ENCODE measurements around the gene CKM.
"Not testable (repeated sequence)": the region's sequence is repeated elsewhere in the genome, so short reads cannot be mapped to it uniquely, and the experiment has no call there.

CKM gene

DNA sequence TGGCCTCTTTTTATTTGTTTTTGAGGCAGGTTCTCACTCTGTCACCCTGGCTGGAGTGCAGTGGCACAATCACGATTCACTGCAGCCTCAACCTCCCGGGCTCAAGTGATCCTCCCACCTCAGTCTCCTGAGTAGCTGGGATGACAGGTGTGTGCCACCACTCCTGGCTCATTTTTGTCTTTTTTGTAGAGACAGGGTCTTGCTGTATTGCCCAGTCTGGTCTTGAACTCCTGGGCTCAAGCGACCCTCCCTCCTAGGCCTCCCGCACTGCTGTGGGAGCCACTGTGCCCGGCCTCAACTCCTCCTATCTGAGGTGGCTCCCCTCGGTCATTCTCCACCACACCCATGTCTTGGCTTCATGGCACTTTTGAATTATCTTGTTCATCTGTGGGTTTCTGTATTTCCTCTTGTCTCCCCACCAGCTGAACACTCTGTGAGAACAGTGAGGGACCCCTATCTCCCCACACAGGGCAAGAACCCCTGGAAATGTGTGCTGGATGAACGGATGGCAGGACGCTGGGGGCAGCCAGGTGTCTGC lies 7.9 kb downstream of the CKM start:
- no peak for DNase-seq

DNA sequence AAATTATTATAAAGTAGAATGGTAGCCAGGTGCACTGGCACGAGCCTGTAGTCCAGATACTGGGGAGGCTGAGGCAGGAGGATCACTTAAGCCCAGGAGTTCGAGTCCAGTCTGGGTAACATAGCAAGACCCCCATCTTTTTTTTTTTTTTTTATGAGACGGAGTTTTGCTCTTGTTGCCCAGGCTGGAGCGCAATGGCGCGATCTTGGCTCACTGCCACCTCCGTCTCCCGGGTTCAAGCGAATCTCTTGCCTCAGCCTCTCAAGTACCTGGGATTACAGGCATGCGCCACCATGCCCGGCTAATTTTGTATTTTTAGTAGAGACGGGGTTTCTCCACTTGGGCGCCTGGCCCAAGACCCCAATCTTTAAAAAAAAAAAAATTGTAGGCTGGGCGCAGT lies 10.4 kb downstream of the CKM start:
- not testable (repeated sequence) for DNase-seq

DNA sequence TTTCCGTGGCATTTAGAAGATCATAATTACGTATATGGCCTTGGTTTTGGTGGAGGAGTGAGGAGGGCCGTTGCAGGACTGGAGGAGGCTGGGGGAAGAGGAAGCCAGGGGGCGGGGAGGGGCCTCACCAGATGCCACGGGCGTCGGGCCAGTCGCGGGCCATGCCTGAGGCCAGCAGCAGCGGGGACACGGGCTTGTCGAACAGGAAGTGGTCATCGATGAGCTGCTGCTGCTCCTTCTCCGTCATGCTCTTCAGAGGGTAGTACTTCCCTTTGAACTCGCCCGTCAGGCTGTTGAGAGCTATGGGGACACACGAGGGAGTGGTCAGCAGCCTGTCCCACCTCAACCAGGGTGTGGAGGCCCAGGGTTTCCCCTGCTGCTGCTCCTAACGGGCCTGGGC lies 11.1 kb downstream of the CKM start:
- DNase-seq: no peak

DNA sequence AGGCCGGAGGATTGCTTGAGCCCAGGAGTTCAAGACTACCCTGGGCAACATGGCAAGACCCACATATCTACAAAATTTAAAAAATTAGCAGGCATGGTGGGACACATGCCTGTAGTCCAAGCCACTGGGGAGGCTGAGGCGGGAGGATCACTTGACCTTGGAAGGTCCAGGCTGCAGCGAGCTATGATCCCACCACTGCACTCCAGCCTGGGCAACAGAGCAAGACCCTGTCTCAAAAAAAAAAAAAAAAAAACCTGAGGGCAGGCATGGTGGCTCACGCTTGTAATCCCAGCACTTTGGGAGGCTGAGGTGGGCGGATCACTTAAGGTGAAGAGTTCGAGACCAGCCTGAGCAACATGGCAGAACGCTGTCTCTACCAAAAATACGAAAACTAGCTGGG lies 13.4 kb downstream of the CKM start:
- not testable (repeated sequence) for DNase-seq

DNA sequence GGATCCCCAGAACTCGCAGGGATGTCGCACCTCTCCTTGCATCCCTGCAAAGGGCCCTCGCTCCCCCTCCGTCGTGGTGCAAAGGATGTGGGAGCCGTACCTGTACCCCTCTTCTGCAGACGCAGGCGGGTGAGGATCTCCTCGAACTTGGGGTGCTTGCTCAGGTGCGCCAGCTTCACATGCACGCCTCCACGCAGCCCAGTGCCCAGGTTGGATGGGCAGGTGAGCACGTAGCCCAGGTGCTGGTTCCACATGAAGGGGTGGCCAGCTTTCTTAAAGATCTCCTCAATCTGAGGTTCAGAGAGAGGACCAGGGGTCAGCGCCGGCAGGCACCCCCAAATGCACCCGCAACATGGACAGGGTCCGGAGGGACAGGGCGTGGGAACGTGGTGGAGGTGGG lies 15.3 kb downstream of the CKM start:
- no peak for DNase-seq

DNA sequence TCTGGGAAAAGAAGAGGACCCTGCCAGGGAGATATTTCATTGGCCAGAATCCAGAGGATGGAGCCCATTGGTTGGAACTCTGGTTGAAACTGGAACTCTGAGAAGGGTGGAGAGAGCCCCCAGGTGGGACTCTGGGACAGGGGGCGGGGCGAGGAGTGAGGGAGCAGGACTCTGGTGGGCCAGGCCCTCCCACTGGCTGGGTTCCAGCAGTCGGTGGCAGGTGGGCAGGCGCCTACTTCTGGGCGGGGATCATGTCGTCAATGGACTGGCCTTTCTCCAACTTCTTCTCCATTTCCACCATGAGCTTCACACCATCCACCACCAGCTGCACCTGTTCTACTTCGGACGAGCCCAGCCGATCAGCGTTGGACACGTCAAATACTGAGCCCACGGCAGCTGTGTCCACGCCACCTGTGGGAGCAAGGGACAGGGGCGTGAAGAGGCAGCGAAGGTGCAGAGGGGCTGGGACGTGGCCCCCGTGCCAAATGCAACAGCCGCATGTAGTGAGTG lies 16.1 kb downstream of the CKM start:
- no peak for DNase-seq

DNA sequence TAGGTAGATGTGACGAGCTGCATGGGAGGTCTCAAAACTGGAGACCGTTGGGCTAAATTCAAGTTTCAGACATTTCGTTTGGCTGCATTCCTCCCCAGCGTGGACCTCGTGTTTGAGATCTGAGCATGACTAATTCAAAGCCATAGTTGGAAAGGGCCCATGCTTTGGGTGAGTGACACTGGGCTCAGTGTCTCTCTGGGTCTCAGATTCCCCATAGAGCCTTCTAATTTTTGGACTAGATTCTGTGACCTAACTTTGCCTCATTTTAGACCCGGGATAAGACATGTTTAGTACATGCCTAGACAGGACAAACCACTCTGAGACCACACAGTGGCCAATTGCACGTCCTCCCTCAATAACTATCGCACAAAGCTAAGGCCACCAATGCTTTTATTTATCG lies 16.6 kb downstream of the CKM start:
- DNase-seq: no peak

DNA sequence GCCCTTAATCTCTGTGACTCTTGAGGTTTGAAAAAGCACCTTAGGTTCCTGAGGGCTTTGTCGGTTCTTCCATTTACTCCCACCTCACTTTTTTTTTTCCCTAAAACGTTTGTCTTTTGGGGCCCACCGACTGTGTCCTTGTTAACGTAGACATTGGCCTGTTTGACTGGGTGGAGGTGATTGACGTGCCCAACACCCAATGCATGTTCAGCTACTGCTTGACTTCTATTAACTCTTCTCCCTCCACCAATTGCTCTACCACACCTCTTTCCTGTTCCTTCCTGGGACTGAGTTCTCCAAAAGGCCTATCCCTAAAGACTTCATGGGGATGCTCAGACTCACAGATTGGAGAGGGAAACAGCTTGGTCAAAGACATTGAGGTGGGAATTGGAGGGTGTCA lies 17.3 kb downstream of the CKM start:
- DNase-seq: no peak

DNA sequence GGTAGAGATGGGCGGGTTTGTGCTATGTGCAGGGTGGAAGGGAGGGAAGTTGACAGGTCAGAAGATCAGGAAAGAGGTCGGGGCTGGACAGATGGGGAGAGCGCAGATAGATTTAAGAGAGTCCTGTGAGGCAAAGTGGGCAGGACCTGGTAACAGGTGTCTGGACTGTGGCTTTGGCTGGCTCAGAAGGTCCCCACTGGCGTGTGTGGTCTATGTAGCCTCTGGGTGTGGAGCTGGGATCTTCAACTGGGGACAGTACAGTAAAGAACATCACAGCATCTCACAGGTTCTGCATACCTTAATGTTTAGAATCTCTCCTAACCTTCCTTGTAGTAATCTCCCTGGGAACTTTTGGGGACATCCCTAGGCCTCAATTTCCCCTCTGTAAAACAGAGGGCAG lies 17.7 kb downstream of the CKM start:
- DNase-seq: no peak

DNA sequence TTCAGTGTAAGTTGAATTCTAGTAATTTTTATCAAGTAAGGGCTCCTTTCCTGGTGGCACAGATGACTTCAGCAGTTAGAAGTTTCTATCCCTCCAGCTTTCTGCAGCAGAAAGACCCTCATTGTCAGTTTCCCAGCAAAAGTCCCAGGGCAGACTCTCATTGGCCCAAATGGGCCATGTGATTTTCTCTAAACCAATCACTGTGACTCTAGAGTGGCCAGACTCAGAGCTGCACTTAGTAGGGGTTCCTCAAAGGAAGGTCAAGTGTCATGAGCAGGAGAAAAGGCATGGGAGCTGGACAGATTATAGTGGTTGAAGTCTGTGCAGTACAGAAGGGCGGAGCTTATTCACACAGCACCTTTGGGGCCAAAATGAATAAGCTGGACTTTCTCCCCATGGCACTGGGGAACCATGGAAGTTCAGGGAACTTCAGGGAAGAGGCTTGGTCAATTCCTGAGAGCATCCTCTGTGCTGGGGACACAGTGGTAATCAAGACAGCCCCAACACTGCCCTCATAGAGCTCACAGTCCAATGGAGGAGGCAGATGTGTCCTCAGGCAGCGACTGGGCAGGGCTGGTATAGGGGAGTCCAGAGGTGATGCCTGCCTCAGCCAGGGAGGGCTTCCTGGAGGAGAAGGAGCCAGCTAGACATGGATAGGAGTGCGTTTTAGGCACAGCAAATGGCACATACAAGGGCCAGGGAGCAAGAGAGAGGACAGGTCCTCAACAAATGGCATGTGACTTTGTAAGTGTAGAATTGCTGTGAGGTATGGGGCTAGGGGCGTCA lies 18.3 kb downstream of the CKM start:
- no peak for DNase-seq

DNA sequence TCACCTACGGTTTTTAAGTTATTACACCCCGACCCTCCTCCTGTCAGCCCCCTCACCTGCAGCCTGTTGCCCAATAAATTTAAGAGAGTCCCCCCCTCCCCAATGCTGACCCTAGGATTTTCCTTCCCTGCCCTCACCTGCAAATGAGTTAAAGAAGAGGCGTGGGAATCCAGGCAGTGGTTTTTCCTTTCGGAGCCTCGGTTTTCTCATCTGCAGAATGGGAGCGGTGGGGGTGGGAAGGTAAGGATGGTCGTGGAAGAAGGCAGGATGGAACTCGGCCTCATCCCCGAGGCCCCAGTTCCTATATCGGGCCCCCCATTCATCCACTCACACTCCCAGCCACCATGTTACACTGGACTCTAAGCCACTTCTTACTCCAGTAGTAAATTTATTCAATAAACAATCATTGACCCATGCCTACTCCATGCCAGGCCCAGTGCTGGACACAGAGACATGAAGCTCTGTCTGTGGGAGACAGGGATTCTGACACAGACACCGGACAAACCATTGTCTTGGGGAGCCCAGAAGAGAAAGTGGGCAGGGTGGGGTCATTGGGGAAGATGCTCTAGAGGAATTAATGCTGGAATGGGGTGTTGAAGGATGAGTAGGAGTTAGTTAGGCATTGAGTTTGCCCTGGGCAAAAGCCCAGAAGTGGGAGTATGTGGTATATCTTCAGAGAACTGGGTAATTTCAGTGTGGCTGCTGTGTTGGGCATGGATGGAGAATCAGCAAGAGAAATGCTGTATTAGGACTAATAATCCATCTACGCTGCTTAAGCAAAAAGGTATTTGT lies 19.2 kb downstream of the CKM start:
- DNase-seq: no peak

DNA sequence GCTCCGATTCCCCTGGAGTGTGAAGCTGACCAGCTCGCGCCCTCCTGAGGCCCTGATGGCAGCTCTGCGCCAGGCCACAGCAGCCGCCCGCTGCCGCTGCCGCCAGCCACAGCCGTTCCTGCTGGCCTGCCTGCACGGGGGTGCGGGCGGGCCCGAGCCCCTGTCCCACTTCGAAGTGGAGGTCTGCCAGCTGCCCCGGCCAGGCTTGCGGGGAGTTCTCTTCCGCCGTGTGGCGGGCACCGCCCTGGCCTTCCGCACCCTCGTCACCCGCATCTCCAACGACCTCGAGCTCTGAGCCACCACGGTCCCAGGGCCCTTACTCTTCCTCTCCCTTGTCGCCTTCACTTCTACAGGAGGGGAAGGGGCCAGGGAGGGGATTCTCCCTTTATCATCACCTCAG lies 20.3 kb downstream of the CKM start:
- DNase-seq: no peak

DNA sequence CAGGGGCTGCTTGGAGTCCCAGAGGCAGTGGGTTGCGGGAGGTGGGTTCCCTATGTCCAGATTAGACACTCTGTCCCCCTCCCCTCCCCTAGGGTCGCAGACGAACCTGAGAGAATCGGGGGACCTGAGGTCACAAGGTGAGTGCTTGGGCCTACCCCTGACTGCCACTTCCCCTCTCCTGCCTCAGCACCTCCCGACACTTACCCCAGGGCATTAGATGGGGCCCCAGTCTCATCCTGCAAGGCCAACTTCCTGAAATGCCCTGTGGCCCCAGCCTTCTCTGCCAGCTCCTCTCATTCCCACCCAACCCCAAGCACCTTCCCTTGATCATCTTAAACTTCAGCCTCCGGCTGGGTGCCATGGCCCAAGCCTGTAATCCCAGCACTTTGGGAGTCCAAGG lies 23.0 kb downstream of the CKM start:
- DNase-seq: no peak

DNA sequence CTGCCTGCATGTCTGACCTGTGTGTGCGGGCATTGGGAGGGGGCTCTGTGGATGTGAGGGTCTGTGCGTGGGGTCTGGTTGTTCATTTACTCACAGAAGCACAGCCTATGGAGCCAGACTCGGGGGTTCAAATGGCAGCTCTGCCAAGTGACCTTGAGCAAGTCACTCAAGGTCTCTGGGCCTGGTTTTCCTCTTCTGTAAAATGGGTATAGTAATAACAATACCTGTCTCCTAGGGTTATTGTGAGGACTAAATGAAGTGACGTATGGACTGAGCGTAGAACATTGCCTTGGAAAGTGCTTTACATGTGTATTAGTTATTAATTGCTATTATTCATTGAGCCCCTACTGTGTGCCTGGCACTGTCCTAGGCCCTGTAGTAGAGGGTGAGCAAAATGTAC lies 24.4 kb downstream of the CKM start:
- no peak for DNase-seq

DNA sequence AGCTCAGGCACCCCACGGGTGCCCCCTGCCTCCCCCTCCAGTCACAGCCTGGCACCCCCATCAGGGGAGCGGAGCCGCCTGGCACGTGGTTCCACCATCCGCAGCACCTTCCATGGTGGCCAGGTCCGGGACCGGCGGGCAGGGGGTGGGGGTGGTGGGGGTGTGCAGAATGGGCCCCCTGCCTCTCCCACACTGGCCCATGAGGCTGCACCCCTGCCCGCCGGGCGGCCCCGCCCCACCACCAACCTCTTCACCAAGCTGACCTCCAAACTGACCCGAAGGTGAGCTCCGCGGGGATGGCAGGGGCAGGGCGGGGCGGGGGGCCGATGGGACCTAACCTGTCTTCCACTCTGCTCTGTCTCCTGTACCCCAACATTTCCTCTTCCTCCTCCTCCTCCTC lies 25.0 kb downstream of the CKM start:
- DNase-seq: no peak

DNA sequence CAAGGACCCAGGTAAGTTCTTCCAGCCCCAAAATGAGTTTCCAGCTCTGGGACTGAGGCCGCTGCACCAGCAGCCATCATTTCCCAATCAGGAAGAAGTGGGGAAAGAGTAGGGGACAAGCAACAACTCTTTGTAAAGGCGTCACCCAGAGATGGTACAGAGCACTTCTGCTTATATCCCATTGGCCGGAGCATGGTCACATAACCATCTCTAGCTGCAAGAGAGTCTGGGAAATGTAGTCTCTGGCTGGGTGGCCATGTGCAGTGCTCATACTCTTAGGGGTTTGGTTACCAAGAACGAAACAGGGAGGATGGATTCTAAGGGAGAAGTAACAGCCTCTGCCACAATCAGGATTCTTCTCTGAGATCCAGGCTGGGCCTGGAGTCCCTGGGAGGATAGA lies 26.3 kb downstream of the CKM start:
- DNase-seq: no peak

DNA sequence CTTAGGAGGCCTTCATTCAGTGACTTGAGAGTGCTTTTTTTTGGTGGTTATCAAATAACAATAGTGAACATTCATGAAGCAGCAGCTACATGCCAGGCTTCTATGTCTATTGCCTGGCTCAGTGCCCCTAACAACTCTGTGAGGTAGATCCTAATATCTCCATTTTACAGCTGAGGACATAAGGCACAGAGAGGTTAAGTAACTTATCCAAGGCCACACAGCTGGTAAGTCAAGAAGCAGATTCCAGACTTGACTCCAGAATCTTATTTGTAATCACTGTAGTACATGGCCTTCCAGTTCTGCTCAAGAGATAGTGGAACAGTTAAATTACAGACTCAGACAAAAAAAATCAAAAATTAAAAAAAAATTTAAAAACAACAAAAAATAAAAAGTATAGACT lies 26.8 kb downstream of the CKM start:
- no peak for DNase-seq

DNA sequence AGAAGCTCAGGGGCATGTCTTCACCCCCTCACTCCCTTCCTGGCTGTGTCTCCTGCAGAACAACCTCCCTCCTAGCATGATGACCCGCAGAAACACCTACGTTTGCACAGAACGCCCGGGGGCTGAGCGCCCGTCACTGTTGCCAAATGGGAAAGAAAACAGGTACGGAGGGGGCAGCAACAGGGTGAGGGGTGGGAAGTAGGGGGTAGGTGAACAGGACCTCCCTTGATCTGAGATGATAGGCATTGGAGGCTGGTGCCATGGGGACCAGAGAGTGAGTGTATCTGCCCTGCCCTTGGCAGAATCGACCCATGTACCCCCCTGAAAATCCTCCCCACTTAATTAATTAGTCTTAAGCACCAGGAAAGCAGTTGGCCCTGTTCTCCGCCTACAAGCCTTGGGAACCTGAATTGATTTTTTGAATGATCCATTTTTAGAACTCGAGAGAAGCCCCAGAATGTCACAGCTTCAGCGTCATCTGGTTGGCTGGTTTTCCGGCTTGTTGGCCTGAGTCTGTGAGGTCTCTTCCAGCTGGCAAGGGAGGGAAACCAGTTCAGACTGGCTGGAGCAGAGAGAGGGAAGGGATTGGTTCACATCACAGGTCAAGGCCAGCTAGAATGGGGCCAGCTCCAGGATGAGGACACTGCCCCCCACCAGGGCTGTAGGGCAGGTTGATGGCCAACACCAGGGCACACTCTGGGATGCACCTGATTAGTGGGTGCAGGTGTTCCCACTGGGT lies 28.2 kb downstream of the CKM start:
- no peak for DNase-seq

DNA sequence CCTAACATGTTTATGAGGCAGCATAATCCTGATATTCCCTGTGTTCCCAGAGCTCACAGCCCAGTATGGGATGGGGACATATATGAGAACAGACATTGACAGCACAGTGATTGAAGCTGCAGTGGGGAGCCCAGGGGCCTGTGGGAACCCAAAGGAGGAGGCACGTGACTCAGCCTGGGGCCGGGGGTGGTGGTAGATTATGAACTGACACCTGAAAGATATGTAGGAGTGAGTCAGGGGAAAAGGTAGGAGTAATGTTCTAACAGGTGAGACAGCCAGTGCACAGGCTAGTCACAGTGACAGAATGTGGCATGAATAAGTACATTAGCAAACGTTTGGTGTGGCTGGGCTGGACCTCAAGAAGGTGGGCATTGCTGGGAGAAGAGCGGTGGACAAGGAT lies 29.0 kb downstream of the CKM start:
- DNase-seq: peak in 1 of 2 donors; percentile 13

DNA sequence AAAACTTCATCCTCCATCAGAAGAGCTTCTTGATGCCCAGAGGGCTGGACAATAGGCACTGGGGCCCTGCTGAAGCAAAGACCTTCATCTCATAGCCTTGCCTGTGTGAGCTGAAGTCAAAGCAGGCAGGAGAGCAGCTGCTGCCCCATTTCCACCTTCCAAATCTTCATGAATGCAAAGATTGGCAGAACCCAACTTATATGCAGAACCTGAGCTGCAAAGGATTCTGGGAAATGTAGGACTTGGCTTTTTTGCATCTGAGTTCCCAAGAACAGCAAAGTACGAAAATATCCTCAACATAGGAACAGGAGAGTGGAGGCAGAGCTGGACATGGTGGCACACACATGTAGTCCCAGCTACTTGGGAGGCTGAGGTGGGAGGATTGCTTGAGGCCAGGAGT lies 30.8 kb downstream of the CKM start:
- no peak for DNase-seq

DNA sequence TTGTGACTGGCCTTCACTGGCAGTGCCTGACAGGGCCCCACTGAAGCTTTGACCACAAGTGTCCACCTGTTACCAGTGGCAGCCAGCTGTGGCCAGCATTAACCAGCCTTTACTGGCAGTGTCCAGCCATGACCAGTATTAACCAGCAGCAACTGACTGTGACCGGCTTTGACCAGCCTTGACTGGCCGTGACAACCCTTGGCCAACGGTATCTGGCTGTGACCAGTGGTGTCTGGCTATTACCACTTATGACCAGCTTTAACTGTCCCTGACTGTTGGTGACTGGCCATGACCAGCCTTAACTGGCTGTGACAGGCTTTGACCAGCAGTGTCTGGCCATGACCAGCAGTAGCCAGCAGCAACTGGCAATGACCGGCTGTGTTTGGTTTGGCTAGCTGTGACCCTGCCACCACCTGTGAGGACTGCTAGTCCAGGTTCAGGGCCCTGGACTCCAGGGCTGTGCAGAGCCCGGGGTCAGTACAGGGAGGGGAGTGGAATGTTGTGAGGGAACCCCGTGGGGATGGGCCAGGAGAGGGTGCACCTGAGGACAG lies 32.2 kb downstream of the CKM start:
- no peak for DNase-seq

DNA sequence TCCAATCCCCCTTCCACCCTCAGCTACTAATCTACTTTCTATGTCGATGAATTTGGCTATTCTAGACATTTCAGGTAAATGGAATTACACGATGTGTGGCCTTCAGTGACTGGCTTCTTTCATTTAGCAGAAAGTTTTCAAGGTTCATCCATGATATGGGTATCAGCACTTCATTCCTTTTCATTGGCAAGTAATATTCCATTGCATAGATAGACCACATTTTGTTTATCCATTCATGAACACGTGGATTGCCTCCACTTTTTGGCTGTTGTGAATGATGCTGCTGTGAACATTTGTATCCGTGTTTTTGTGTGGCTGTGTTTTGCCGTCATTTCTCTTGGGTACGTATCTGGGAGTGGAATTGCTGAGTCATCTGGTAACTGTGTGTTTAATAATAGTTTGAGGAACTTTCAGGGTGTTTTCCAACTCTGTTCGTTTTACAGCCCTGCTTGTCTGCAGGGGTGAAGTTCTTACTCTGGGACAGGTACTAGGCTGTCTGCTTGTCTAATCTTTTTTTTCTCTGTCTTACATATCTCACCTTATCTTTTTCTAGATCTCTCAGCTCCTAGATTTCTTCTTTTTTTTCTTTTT lies 39.1 kb downstream of the CKM start:
- DNase-seq: no peak

Measured in stimulated activated CD4-positive, alpha-beta T cell treated with anti-CD3 and anti-CD28 coated beads, Interleukin-2, amount 100 ng/mL, for 48 hours (primary cell).